GM18907 (cell line): ENCODE data around the gene NYAP1.

Source experiments
- ATAC-seq: cut with Tn5 transposase; IDR thresholded peaks from one replicate; pipeline ENCODE4 v1.9.1; 2021; ENCODE audit warnings: mild to moderate bottlenecking, moderate library complexity; ENCODE audit not compliant: unreplicated experiment

The NYAP1 gene

GRCh38 chr7:100456562-100456961 is 27.2 kb upstream of the NYAP1 start:
- ATAC-seq: no peak

- no peak for ATAC-seq
Measured at GRCh38 chr7:100457033-100457432, 26.7 kb upstream of the NYAP1 start.

DNA sequence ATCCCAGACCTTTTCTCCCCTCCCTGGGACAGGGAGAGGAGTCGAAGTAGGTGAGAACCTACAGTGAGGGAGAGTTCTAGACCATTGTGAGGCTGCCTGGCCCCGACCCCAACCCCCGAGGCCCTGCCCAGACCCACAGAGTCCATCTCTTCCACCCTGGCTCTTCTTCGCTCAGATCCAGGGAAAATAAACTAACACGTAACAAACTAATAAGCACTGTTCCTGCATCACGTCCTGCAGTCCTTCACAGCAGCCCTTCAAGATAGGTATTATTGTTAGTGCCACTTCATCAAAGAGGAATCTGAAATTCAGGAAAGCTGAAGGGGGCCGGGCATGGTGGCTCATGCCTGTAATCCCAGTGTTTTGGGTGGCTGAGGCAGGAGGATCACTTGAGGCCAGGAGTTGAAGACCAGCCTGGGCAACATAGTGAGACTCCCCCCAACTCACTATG is 19.5 kb upstream of the NYAP1 start, which contains the start of gene SPACDR:
SPACDR (minus strand) TSS at position 51 of the 451 bp plus-strand sequence. CDS start 235 bp downstream, outside the sequence.
- no peak for ATAC-seq

GRCh38 chr7:100464791-100465190 is 18.9 kb upstream of the NYAP1 start:
- ATAC-seq: no peak

DNA sequence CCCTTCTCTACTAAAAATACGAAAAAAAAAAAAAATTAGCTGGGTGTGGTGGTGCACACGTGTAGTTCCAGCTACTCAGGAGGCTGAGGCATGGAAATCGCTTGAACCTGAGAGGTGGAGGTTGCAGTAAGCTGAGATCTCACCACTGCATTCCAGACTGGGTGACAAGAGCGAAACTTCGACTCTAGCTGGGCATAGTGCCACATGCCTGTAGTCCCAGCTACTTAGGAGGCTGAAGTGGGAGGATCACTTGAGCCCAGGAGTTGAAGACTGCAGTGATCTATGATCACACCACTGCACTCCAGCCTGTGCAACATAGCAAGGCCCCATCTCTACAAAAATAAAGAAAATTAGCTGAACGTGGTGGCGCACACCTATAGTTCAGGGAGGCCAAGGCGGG is 18.4 kb upstream of the NYAP1 start:
- no peak for ATAC-seq

GRCh38 chr7:100465702-100466311 is 17.9 kb upstream of the NYAP1 start:
- no peak for ATAC-seq

DNA sequence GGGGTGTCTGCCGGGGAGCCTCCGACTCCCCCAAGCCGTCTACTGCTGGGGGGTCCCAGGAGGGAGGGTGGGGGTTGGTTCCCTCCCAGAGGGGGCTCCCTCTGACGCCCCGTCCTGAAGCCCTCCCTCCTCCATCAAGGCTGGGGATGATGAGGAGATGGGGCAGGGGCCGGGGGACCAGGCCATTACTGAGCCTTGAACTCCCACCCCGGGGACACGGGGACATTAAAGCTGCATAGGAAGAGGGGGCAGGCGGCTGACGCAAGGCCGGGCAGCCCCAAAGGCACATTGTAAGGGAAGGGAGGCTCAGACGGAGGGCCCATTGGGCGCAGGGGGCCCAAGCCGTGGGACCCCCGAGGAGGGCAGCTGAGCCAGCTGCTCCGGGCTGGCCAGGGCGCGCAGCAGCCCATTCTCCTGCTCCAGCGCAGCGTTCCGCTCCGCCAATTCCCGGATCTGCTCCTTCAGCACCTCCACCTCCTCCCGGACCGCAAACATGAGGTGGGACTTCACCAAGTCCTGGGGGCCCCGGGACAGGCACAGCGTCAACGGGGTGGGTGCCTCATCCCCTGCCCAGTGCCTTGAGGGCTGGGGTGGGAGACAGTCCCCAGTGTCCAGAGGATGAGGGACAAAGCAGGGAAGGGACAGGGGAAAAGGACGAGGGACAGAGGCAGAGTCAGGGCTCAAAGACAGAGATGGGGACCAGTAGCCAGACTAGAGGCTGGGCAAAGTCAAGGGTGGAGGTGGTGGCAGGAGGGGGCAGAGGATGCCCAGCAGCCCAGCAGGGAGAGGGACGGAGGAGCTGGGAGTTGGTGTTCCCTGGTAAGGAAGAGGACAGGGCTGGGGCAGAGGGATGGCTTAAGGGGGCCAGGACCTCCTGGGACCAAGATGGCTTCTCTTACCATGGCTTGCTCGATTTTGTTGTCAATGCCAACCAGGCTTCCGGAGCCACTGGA is 16.8 kb upstream of the NYAP1 start:
- no peak for ATAC-seq

DNA sequence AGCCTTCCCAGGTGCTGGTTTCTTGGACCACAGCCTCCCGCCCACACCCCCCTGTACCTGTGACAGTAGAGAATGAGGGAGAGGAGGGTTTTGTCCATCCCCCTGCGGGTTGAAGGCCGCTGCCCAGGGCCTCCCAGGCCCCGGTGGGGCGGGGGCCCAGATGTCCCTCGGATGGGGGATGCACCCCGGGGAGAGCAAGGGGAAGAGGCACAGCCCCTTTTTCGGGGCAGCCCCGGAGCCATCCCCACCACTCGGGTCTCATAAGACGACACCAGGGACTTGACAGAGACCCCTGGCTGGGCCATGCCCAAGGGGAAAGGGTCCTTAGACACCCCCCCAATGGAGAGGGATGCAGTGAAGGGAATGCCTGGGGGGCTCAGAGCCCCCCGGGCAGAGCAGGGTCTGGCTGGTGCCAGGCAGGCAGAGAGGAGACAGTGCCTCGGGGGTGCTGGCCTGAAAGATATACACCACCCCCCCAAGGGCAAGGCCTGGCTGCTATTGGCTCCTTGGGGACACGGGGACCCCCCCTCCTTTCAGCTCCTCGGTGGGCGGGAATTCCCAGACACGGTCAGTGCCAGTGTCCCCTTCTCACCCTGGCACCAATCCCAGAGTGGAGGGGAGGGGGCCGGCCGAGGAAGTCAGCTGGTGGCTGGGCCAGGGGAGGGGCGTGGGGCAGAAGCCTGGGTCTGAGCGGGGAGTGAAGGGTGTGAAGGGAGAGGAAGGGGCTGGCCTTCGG is 15.9 kb upstream of the NYAP1 start:
- ATAC-seq: no peak

- ATAC-seq: peak; percentile 56
Measured at GRCh38 chr7:100469227-100470044, 14.3 kb upstream of the NYAP1 start.

DNA sequence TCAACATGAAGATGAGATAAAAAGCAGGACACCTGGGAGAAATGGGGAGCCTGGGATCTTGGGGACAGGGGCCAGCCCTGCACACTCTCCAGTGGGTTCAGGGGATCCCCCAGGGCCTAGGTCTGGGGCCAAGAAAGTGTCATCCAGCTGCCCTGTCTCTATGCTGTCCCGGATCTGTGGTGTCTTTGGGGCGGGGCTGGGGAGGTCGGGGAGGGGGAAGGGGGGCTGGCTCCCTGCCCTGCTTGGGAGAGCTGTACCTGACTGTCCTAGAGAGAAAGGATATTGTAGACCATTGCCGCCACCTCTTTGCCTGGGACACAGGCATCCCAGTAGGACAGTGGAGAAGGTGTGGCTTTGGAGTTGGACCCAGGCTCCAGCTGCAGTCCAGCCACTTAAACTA is 12.7 kb upstream of the NYAP1 start:
- no peak for ATAC-seq

DNA sequence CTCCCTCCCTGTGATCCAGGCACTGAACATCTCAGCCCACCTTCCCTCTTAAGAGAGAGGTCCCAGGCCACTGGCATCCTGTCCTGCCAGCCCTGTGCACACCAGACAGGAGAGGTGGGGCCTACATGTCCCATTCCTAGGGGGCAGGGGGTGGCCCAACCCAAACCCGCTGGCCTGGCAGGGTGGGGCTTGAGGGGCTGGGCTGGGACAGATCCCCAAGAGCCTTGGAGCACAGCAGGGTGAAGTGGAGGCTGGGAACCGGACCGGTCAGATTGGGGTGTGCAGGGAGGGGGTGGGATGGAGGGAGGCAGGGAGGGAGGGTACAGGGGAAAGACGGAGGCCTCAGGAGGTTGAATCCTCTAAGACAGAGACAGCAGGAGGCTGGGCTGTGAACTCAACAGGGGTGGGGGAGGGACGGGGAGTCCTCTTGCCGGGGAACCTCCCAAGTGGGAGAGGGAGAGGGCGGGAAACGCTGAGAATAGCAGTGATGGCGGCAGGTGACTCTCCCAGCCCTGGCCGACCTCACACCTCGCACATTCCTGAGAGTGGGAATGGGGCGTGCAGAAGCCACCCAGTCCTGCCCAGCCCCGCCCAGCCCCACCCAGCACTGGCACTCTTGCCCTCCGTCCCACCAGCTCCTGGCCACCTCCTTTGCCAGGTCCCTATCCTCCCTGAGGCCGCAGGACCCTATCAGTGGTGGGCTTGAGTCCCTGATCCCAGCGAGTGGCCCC is 11.4 kb upstream of the NYAP1 start:
- ATAC-seq: no peak

DNA sequence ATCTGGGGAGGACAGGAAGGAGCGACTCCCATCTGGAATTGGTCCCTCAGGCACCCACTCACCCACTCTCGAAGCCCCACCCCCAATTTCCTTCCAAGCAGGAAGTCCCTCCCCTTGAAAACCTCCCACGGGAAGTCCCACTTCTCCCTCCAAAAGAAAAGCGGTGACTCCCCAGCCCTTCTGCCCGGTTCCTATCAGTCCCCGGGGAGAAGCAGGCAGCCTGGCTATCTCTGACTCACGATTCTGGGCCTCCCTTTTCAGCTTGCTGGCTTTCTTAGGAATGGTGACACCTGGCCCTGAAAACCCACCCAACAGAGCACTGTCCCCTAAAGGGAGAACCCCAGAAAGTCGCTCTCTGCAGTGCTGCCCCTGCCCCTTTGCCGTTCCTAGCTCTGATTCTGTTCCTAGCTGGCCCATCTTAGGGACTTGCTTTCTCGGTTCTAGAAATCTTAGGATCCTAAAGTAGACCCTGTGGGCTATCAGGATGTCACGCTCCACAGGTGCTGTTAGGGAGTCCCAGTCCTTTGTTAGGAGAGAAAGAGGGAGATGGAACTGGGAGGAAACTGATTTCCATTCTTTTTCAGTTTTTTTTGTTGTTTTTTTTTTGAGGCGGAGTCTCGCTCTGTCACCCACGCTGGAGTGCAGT is 10.8 kb upstream of the NYAP1 start:
- no peak for ATAC-seq

- no peak for ATAC-seq
Measured at GRCh38 chr7:100475549-100475948, 8.2 kb upstream of the NYAP1 start.

- ATAC-seq: no peak
Measured at GRCh38 chr7:100476101-100476780, 7.5 kb upstream of the NYAP1 start.

DNA sequence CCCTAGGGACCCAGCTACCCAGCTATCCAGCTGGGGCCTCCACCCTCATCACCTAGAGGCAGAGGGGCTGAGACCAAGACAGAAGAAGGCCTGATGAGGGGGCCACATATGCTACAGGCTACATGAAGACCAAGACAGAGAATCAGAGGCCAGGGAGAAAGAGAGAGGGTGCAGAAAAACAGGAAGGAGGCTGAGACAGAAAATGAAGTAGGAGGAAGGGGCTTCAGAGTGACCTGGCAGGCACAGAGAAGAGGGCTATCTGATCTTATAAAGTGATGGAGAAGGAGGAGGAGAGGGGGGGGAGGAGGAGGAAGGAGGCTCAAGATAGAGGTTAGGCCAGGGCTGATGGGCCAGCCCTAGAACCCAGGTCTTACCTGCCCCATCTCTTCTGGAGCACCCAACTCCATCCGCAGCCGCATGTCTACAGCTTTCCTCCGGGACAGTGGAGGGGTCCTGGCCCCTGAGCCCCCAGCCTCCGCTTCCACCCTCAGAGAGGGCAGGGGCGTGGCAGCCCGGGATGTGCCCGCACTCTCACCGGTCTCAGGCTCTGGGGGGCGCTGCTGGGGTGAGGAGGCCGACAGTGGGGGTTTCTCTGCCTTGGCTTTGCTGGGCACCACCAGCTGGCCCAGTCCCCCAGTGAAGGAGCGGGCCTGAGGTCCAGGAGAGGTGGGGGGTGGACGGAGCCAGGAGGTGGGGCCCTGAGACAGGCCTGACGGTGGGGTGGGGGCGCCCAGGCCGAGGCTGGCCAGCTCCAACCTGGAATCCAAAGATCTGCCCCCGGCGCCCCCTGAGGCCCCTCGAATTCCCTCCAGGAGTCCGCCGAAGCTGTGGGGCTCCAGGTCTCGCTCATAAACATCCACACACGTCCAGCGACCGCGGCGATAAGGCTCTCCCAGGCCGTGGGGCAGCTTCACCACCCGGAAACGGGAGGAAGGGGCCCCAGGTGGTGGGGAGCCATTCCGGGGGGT is 6.5 kb upstream of the NYAP1 start:
- ATAC-seq: no peak

- ATAC-seq: no peak
Measured at GRCh38 chr7:100477871-100478267, 5.9 kb upstream of the NYAP1 start.

DNA sequence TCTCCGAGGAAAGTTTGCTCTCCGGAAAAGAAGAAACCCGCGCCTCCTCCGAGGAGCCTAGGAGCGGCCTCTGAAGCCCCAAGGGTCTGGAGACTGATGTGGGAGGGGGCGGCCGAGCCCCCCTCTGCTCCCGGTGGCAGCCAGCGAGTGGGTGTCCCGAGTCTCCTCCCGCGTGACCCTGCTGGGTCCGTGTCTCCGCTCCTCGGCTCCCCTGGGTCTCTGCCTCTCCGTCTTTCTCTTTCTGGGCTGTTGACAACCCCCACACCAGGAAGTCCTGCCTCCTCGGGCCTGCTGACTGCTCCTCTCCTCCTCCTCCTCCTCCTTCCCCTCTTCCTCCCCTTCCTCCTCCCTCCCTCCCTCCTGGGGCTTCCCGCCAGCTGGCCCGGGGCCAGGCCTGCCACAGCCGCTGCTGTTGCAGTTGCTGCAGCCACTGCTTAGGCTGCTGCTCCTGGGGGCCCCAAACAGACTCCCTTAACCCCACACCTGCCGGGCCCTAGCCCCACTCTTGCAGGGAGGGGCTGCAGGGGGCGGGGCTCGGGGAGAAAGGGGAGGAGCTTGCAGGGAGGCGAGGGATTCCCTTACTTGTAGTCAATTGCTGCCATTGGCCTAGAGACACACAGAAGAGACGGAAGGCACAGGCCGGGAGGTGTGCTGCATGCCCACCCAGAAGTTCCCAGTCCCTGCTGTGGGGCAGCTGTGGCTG is 4.6 kb upstream of the NYAP1 start, which contains the start of gene TSC22D4:
TSC22D4 (minus strand) TSS at position 257 of the 703 bp plus-strand sequence. CDS start 1,176 bp downstream, outside the sequence.
- peak; percentile 68 for ATAC-seq
